ENCODE measurements around the gene MAPK7.

- TF ChIP-seq, protein P1, sequence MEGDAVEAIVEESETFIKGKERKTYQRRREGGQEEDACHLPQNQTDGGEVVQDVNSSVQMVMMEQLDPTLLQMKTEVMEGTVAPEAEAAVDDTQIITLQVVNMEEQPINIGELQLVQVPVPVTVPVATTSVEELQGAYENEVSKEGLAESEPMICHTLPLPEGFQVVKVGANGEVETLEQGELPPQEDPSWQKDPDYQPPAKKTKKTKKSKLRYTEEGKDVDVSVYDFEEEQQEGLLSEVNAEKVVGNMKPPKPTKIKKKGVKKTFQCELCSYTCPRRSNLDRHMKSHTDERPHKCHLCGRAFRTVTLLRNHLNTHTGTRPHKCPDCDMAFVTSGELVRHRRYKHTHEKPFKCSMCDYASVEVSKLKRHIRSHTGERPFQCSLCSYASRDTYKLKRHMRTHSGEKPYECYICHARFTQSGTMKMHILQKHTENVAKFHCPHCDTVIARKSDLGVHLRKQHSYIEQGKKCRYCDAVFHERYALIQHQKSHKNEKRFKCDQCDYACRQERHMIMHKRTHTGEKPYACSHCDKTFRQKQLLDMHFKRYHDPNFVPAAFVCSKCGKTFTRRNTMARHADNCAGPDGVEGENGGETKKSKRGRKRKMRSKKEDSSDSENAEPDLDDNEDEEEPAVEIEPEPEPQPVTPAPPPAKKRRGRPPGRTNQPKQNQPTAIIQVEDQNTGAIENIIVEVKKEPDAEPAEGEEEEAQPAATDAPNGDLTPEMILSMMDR (IDR thresholded peaks at IDR 0.05) = no peak
- no peak for TF ChIP-seq POLR2A (IDR thresholded peaks at IDR 0.05)
- no peak for TF ChIP-seq POLR2AphosphoS5 (IDR thresholded peaks at IDR 0.05)
Measured at GRCh38 chr17:19417611-19418010, 39.3 kb downstream of the MAPK7 start.

Measured in prostate gland (tissue), 2 donors.